SU-DHL-6 (cell line): Measurements from ENCODE around the gene ATP8A2.
"Not testable (repeated sequence)": the region's sequence is repeated elsewhere in the genome, so short reads cannot be mapped to it uniquely, and the experiment has no call there.

Experiments
- H2AFZ ChIP-seq: fragments of 200-600 bp; sonication (generic); 2 replicates; pipeline ENCODE4 v1.6.1; 2014; ENCODE audit warnings: low read depth, mild to moderate bottlenecking, moderate library complexity, mixed read lengths, antibody characterized with exemption, low read length; ENCODE audit not compliant: severe bottlenecking
- H3F3A ChIP-seq: fragments of 200-600 bp; shearing (Covaris generic); 2 replicates; pipeline ENCODE4 v1.6.0; 2016; ENCODE audit warnings: antibody characterized with exemption, mild to moderate bottlenecking; ENCODE audit not compliant: insufficient read depth
- H3K27ac ChIP-seq: fragments of 200-600 bp; sonication (generic); 2 replicates; pipeline ENCODE4 v1.5.1; 2016; ENCODE audit warnings: low read depth, mild to moderate bottlenecking, low read length, moderate library complexity, mixed read lengths
- H3K27me3 ChIP-seq: fragments of 200-600 bp; sonication (generic), shearing (Covaris generic); 2 replicates; pipeline ENCODE4 v1.6.0; 2014; ENCODE audit warnings: mild to moderate bottlenecking, low read length
- H3K36me3 ChIP-seq: fragments of 200-600 bp; sonication (generic); 2 replicates; pipeline ENCODE4 v1.6.1; 2014; ENCODE audit warnings: mild to moderate bottlenecking, low read length, mixed read lengths
- H3K4me2 ChIP-seq: fragments of 300-600, 200-600 bp; shearing (Covaris generic), sonication (generic); 2 replicates; pipeline ENCODE4 v1.6.0; 2014; ENCODE audit warnings: low read length, low read depth, mild to moderate bottlenecking; ENCODE audit not compliant: poor library complexity, severe bottlenecking
- H3K4me3 ChIP-seq: fragments of 200-600 bp; sonication (generic); 2 replicates; pipeline ENCODE4 v1.5.1; 2014; ENCODE audit warnings: antibody characterized with exemption, low read length, mild to moderate bottlenecking, mixed read lengths; ENCODE audit not compliant: insufficient read depth, poor library complexity, severe bottlenecking
- H3K79me2 ChIP-seq: fragments of 200-600 bp; sonication (generic); 2 replicates; pipeline ENCODE4 v1.6.1; 2014; ENCODE audit warnings: mild to moderate bottlenecking, low read length, moderate library complexity; ENCODE audit not compliant: insufficient read depth
- H3K9ac ChIP-seq: fragments of 200-600 bp; sonication (generic); 2 replicates; pipeline ENCODE4 v1.7.0; 2014; ENCODE audit warnings: mild to moderate bottlenecking, low read length
- H3K9me2 ChIP-seq: fragments of 200-600 bp; sonication (generic); replicated peaks from 2 replicates; pipeline ENCODE4 v1.6.1; 2014; ENCODE audit warnings: low read length; ENCODE audit not compliant: insufficient read depth
- H3K9me3 ChIP-seq: fragments of 200-600 bp; sonication (generic); 2 replicates; pipeline ENCODE4 v1.6.1; 2014; ENCODE audit warnings: low read length, mixed read lengths; ENCODE audit not compliant: insufficient read depth
- H4K20me1 ChIP-seq: fragments of 200-600 bp; sonication (generic); 2 replicates; pipeline ENCODE4 v1.6.1; 2014; ENCODE audit warnings: low read depth, mild to moderate bottlenecking, antibody characterized with exemption, low read length, moderate library complexity, mixed read lengths
- CTCF ChIP-seq: fragments of 200-600 bp; sonication (generic); IDR thresholded peaks from one replicate; pipeline ENCODE4 v1.5.1; 2017; ENCODE audit warnings: antibody characterized with exemption, mild to moderate bottlenecking, low read length, moderate library complexity; ENCODE audit not compliant: insufficient read depth, poor library complexity, severe bottlenecking
- EZH2phosphoT487 ChIP-seq: fragments of 200-600 bp; sonication (generic), shearing (Covaris generic); conservative IDR thresholded peaks from 2 replicates; pipeline ENCODE4 v1.6.1; 2018; ENCODE audit warnings: mild to moderate bottlenecking, antibody characterized with exemption, low read length, moderate library complexity, mixed read lengths

Gene ATP8A2

GRCh38 chr13:25771641-25772478 is 400.1 kb downstream of the ATP8A2 start:
- Histone ChIP-seq H3K9ac (no peak overlapping the region), H3K9me3 (no peaks in the 10 kb centered on the region), H3K9me2 (no peaks in the 10 kb centered on the region), H3K27me3 (no peaks in the 10 kb centered on the region), H3K4me2 (no peak overlapping the region), H4K20me1 (no peaks in the 10 kb centered on the region), H3F3A (no peaks in the 10 kb centered on the region), H2AFZ (no peak overlapping the region), H3K27ac (no peak overlapping the region), H3K36me3 (no peaks in the 10 kb centered on the region), H3K79me2 (no peaks in the 10 kb centered on the region), H3K4me3 (no peak overlapping the region)
- TF ChIP-seq EZH2phosphoT487 (no peak), CTCF (no peak)

GRCh38 chr13:25772534-25772933 is 400.8 kb downstream of the ATP8A2 start:
- not testable (repeated sequence) for H3K27me3 ChIP-seq, H2AFZ ChIP-seq, H3K27ac ChIP-seq, H3F3A ChIP-seq, H3K36me3 ChIP-seq, H3K79me2 ChIP-seq, H4K20me1 ChIP-seq, H3K9ac ChIP-seq, H3K4me3 ChIP-seq, H3K4me2 ChIP-seq, H3K9me2 ChIP-seq, H3K9me3 ChIP-seq

- H3K79me2 ChIP-seq, H3F3A ChIP-seq, H3K4me3 ChIP-seq, H3K9ac ChIP-seq, H3K27me3 ChIP-seq, H3K9me3 ChIP-seq, H2AFZ ChIP-seq, H3K36me3 ChIP-seq, H3K9me2 ChIP-seq, H3K27ac ChIP-seq, H4K20me1 ChIP-seq, H3K4me2 ChIP-seq: not testable (repeated sequence)
Measured at GRCh38 chr13:25774056-25774455, 402.3 kb downstream of the ATP8A2 start.

DNA sequence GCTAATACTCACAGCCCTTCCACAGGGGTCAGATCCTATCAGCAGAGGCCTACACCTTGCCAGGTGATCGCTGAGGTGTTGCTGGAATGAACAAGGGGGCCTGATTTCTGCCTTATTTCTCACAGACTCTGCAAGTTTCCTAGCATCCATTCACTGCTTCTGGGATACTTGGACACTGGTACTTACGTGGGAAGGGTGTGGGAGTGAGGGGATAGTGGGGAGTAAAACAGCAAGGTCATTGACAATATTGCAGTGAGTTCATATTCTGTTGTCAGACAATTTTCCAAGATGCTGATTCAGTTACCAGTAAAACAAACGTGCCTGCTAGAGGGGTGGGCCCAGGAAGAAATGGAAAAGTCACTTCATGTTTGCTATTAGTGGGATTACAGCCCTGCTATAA is 403.5 kb downstream of the ATP8A2 start:
- Histone ChIP-seq H3K9ac (no peak overlapping the region), H3K79me2 (no peaks in the 10 kb centered on the region), H2AFZ (no peak overlapping the region), H3K4me2 (no peak overlapping the region), H3K4me3 (no peak overlapping the region), H4K20me1 (no peaks in the 10 kb centered on the region), H3F3A (no peaks in the 10 kb centered on the region), H3K9me2 (no peaks in the 10 kb centered on the region), H3K27me3 (no peaks in the 10 kb centered on the region), H3K9me3 (no peaks in the 10 kb centered on the region), H3K27ac (no peak overlapping the region), H3K36me3 (no peaks in the 10 kb centered on the region)
- TF ChIP-seq EZH2phosphoT487 (no peak), CTCF (no peak)
